DND-41 (cell line): ENCODE data around the gene FABP2.
"Not testable (repeated sequence)": the region's sequence is repeated elsewhere in the genome, so short reads cannot be mapped to it uniquely, and the experiment has no call there.

Source experiments
- ATAC-seq: fragments of 200-7000 bp; cut with Tn5 transposase; 3 replicates; pipeline ENCODE4 v1.9.1; 2021; ENCODE audit warnings: low read depth; ENCODE audit not compliant: insufficient read depth
- DNase-seq: peaks from one replicate; pipeline ENCODE4 v3.0.0-alpha.2; 2020
- H2AFZ ChIP-seq: 2 replicates; pipeline ENCODE4 v1.6.0; 2012; ENCODE audit warnings: low read depth, low read length
- H3K27ac ChIP-seq: 2 replicates; pipeline ENCODE4 v1.5.1; 2012; ENCODE audit warnings: low read length, inconsistent platforms
- H3K27me3 ChIP-seq: fragments of 200-600 bp; sonication (generic); 2 replicates; pipeline ENCODE4 v1.6.0; 2012; ENCODE audit warnings: low read length, mild to moderate bottlenecking, inconsistent platforms; ENCODE audit not compliant: insufficient read depth, poor library complexity
- H3K36me3 ChIP-seq: 2 replicates; pipeline ENCODE4 v1.5.1; 2012; ENCODE audit warnings: low read length, inconsistent platforms; ENCODE audit not compliant: insufficient read depth
- H3K4me1 ChIP-seq: 2 replicates; pipeline ENCODE4 v1.5.1; 2012; ENCODE audit warnings: mild to moderate bottlenecking, low read length; ENCODE audit not compliant: insufficient read depth
- H3K4me2 ChIP-seq: 2 replicates; pipeline ENCODE4 v1.6.0; 2012; ENCODE audit warnings: mild to moderate bottlenecking, moderate library complexity, low read length, inconsistent platforms; ENCODE audit not compliant: insufficient read depth
- H3K4me3 ChIP-seq, 2 experiments: fragments of 200-600 bp in 1 of 2; shearing (Covaris generic) in 1 of 2; 2 replicates each; pipeline ENCODE4 v1.5.1; 2012 to 2016; ENCODE audit warnings: inconsistent platforms in 2 of 2, low read length in 2 of 2, mild to moderate bottlenecking in 2 of 2, low read depth in 1 of 2, moderate library complexity in 1 of 2
- H3K79me2 ChIP-seq: 2 replicates; pipeline ENCODE4 v1.6.0; 2012; ENCODE audit warnings: low read length, inconsistent platforms; ENCODE audit not compliant: insufficient read depth
- H3K9ac ChIP-seq: 2 replicates; pipeline ENCODE4 v1.6.0; 2012; ENCODE audit warnings: low read depth, mild to moderate bottlenecking, inconsistent platforms, low read length, moderate library complexity
- H3K9me3 ChIP-seq: 2 replicates; pipeline ENCODE4 v1.5.1; 2012; ENCODE audit warnings: low read length, moderate library complexity, mild to moderate bottlenecking, inconsistent platforms; ENCODE audit not compliant: insufficient read depth, severe bottlenecking
- H4K20me1 ChIP-seq: 2 replicates; pipeline ENCODE4 v1.6.0; 2012; ENCODE audit warnings: low read length; ENCODE audit not compliant: insufficient read depth

The FABP2 gene

DNA sequence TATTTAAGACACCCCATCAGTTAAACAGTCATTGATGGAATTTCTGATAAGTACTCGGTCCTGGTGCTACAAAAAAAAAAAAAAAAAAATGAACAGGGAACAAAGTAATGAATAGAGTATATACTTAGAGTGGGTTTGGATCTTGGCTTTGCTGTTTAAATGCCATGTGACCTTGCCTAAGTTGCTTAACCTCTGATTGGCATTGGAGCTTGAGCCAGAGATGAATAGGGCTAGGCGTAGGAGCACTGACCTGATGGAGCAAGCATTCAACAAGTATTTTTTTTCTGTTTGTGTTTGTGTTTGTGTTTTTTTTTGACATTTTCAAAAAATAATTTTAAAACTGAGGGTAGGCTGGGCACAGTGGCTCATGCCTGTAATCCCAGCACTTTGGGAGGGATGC, 37.9 kb upstream of the FABP2 start:
- DNase-seq, H3K4me3 ChIP-seq, H3K9me3 ChIP-seq, H3K27me3 ChIP-seq, H4K20me1 ChIP-seq, H3K4me1 ChIP-seq, ATAC-seq, H2AFZ ChIP-seq, H3K27ac ChIP-seq, H3K36me3 ChIP-seq, H3K79me2 ChIP-seq, H3K4me2 ChIP-seq, H3K9ac ChIP-seq: not testable (repeated sequence)

DNA sequence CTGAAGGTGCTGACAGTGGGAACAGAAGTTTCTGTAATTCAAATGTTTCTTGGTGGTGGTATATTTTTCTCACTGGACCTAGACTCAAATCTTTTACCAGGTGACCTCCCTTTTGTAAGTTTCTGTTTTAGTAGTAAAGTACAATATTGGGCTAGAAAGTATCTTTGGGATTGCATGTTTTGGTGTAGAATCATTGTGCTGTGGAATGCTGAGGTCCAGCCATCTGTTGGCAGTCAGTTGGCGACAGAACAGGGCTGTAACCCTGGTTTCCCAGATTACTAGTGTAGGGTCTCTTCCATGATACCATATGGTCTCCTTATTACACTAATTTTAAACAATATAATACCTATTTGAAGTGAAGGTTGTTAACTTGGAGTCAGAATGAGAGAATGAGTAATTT, 34.9 kb upstream of the FABP2 start:
- not testable (repeated sequence) for H3K79me2 ChIP-seq, ATAC-seq, H3K36me3 ChIP-seq, DNase-seq, H2AFZ ChIP-seq, H3K4me3 ChIP-seq, H4K20me1 ChIP-seq, H3K27me3 ChIP-seq, H3K27ac ChIP-seq, H3K4me1 ChIP-seq, H3K9ac ChIP-seq, H3K9me3 ChIP-seq, H3K4me2 ChIP-seq

DNA sequence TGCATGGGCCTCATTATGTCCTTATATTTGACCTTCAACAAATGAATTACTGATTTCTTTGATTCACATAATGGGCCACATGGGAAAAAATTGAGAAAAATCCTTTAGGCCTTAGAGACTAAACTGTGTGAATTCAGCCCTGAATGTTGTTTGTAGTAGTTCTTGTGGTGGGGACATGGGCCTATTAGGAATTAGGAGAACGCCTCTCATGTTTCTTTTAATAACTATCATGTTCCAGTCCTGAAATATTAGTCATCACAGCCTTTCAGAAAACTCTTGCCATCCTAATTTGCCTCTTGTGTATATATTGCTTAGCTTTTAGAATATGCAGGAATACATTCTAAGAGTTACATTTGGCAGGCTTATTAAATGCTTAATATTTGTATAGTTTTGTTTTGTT, 34.1 kb upstream of the FABP2 start:
- DNase-seq, H3K27ac ChIP-seq, H3K9ac ChIP-seq, H3K9me3 ChIP-seq, H3K27me3 ChIP-seq, H3K79me2 ChIP-seq, H4K20me1 ChIP-seq, H3K36me3 ChIP-seq, H3K4me1 ChIP-seq, ATAC-seq, H2AFZ ChIP-seq, H3K4me3 ChIP-seq, H3K4me2 ChIP-seq: not testable (repeated sequence)

DNA sequence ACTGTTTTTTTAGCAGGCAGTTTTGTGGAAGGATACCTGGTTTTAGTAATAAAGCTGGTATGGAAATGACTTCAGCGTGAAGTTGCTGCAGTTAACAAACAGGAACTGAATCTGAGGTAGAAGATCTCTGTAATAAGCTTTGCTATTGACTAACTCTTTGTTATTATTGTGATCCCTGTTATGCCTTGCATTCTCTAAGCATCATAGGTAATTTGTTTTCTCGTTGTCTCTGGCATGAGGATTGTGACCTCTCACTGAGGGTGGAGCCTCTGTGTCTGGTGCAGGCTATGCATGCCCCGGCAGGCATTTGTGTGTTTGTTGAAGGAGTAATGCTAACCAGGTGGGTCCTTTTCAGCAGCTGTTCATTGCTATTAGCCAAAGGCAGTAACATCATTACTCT, 31.4 kb upstream of the FABP2 start:
- H3K27me3 ChIP-seq, H2AFZ ChIP-seq, H3K4me1 ChIP-seq, H4K20me1 ChIP-seq, H3K4me3 ChIP-seq, H3K9ac ChIP-seq, DNase-seq, H3K4me2 ChIP-seq, H3K79me2 ChIP-seq, ATAC-seq, H3K27ac ChIP-seq, H3K36me3 ChIP-seq, H3K9me3 ChIP-seq: not testable (repeated sequence)

DNA sequence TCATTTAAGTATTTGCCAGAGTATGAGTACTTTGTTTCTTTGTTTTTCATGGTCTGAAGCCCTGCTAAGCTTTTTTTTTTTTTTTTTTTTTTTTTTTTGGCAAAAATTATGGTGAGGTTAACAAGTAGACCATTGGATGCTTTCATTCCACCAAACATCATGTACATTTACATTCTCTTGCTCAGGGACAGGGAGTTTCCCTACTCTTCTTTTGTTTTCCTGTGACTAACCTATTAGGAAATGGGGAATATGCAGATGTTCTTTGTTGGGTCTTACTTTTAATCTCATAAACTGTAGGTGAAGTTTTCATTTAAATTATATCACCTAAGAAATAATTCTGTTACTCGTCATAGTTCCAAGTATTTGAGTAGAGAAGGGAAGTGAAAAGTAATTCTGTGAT, 26.2 kb upstream of the FABP2 start:
- ATAC-seq, H3K4me2 ChIP-seq: not testable (repeated sequence)

DNA sequence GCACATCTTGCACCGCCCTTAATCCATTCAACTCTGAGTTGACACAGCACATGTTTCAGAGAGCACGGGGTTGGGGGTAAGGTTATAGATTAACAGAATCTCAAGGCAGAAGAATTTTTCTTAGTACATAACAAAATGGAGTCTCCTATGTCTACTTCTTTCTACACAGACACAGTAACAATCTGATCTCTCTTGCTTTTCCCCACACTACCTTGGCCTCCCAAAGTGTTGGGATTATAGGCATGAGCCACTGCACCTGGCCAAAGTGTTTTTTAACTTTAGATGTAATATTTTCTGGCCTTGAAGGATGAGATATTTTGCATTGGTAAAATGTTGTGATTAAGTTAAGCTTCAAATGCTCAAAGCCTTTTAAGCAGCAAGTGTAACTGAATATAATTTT, 21.4 kb upstream of the FABP2 start:
- H3K36me3 ChIP-seq, H3K79me2 ChIP-seq, H3K9me3 ChIP-seq, H3K4me3 ChIP-seq, H2AFZ ChIP-seq, H3K4me2 ChIP-seq, ATAC-seq, H3K4me1 ChIP-seq, H3K9ac ChIP-seq, DNase-seq, H3K27ac ChIP-seq, H3K27me3 ChIP-seq, H4K20me1 ChIP-seq: not testable (repeated sequence)

More for the DNA sequence above, 26.2 kb upstream of the FABP2 start:
- H3K79me2 ChIP-seq, H3K4me3 ChIP-seq, H4K20me1 ChIP-seq, H2AFZ ChIP-seq, H3K4me1 ChIP-seq, H3K27ac ChIP-seq, H3K27me3 ChIP-seq, DNase-seq, H3K9me3 ChIP-seq, H3K9ac ChIP-seq, H3K36me3 ChIP-seq: not testable (repeated sequence)

DNA sequence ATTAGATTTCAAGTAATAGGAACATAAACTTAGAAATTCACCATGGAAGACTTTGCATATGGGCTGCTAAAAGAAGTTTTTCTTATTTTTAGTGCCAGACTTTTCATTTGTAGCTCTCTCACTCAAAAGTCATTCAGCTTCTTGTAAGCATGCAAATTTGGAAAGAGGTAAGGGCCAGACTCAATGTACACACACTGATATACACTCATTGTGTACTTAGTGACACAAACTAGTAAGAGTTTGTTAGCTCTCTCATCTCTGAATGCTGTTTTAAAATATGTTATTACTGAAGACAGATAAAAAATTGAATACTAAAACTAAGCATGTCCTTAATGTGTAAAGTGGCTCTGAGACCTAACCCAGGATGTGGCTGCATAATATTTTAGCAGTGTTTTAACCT, 18.0 kb upstream of the FABP2 start:
- H3K27ac ChIP-seq, H3K9me3 ChIP-seq, H3K4me2 ChIP-seq, H3K79me2 ChIP-seq, H3K4me1 ChIP-seq, ATAC-seq, H3K27me3 ChIP-seq, H2AFZ ChIP-seq, H4K20me1 ChIP-seq, H3K9ac ChIP-seq, H3K36me3 ChIP-seq, H3K4me3 ChIP-seq, DNase-seq: not testable (repeated sequence)
